ENCODE data around the gene CYP1A2.
"Not testable (repeated sequence)": the region's sequence is repeated elsewhere in the genome, so short reads cannot be mapped to it uniquely, and the experiment has no call there.

Gene CYP1A2

DNA sequence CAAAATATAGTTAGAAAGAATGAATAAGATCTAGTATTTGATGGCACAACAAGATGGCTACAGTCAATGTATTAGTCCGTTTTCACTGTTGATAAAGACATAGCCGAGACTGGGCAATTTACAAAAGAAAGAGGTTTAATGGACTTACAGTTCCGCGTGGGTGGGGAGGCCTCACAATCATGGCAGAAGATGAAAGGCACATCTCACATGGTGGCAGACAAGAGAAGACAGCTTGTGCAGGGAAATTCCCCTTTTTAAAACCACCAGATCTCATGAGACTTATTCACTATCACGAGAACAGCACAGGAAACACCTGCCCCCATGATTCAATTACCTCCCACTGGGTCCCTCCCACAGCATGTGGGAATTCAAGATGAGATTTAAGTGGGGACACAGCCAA is 10.4 kb upstream of the CYP1A2 start:
- not testable (repeated sequence) for DNase-seq (ENCODE audit: low read depth)

DNA sequence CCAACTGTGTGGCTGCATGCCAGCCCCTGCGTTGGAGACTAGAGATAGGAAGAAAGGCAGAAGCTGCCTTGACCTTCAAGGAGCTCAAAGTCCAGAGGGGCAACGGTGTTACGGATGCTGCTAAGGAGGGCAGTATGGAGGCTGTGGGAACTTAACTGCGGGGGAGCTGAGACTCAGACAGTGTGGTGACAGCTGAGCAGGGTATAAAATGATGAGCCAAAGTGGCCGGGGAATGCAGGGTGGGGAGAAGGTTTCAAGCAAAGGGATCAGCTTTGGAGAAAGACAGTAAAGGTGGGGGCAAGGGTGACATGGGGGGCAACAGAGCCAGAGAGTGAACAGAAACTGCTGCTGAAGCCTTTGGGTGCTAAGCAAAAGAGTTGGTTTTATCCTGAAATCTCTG is 6.2 kb upstream of the CYP1A2 start:
- DNase-seq (ENCODE audit: low read depth), result no peak

DNA sequence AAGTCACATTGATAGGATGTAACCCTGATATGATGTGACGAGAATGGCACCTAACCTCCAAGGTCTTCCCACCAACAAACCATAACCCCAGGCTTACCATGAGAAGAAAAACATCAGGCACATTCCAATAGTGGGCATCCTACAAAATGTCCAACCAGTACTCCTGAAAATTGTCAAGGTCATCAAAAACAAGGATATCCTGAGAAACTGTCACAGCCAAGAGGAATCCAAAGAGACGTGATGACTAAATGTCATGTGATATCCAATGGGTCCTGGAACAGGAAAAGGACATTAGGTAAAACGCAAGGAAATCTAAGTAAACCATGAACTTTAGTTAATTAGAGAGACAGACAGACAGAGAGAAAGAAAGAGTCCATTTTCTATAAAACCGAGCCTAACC is 2.3 kb upstream of the CYP1A2 start:
- no peak for DNase-seq (ENCODE audit: low read depth)

DNA sequence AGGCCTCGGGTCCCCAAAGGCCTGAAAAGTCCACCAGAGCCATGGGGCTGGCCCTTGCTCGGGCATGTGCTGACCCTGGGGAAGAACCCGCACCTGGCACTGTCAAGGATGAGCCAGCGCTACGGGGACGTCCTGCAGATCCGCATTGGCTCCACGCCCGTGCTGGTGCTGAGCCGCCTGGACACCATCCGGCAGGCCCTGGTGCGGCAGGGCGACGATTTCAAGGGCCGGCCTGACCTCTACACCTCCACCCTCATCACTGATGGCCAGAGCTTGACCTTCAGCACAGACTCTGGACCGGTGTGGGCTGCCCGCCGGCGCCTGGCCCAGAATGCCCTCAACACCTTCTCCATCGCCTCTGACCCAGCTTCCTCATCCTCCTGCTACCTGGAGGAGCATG is 1.2 kb downstream of the CYP1A2 start:
- no peak for DNase-seq (ENCODE audit: low read depth)

DNA sequence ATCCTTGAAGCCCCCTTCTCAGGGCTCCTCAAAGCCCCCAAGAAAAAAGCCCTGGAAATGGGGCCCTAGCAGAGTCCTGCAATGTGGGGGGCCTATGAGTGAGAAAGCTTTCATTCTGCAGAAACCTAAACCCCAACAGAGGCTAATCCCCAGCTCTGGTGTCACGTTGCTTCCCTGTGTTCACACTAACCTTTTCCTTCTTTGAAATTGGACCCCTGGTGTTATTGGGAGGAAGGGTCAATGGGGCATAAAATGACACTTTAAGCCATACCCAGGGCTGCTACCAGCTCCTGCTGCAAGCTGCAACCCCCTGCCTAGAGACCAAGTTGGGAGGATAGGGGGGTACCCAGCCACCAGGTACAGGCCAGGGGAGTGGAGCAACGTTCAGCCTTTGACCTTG is 2.1 kb downstream of the CYP1A2 start:
- no peak for DNase-seq (ENCODE audit: low read depth)

DNA sequence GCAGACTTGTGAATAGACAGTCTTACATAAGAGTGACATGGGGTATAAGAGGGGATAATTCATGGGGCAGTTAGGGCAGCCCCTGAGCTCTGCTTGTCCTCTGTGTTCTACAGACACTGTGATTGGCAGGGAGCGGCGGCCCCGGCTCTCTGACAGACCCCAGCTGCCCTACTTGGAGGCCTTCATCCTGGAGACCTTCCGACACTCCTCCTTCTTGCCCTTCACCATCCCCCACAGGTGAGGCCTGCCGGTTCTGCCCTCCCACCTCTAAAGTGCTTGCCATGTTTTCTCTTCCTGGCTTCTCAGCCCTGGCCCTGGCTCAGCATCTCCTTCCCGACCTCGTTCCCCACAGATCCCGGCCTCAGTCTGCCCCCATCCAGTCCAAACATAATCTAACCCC is 3.4 kb downstream of the CYP1A2 start:
- no peak for DNase-seq (ENCODE audit: low read depth)

DNA sequence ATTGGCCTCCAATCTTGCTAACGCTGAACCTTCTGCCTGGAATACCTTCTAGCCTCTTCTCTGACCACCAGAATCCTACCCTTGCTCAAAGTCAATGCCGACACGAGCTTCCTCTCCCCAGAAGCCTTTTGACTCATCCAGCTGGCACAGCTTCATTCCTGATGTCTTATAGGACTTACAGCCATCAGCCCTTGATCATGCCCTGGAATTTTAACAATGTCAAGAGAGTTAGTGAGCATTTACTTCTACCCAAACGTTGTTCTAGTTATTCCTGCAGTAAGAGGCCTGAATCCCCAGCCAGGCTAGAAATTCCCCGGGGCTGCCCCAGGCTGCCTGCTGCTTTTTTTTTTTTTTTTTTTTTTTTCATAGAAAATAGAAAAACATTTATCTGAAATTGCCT is 3.9 kb downstream of the CYP1A2 start:
- DNase-seq (ENCODE audit: low read depth), result no peak

DNA sequence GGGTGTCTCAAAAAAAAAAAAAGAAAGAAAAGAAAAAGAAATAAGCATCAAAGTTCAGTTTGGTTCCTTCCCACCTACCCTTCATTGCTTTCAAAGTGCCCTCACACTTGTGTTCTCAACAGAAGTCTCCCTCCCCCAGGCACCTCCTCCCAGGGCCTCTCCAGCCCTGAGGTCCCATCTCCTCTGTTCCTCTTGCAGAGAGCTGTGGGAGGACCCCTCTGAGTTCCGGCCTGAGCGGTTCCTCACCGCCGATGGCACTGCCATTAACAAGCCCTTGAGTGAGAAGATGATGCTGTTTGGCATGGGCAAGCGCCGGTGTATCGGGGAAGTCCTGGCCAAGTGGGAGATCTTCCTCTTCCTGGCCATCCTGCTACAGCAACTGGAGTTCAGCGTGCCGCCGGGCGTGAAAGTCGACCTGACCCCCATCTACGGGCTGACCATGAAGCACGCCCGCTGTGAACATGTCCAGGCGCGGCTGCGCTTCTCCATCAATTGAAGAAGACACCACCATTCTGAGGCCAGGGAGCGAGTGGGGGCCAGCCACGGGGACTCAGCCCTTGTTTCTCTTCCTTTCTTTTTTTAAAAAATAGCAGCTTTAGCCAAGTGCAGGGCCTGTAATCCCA is 6.1 kb downstream of the CYP1A2 start:
- no peak for DNase-seq (ENCODE audit: low read depth)

DNA sequence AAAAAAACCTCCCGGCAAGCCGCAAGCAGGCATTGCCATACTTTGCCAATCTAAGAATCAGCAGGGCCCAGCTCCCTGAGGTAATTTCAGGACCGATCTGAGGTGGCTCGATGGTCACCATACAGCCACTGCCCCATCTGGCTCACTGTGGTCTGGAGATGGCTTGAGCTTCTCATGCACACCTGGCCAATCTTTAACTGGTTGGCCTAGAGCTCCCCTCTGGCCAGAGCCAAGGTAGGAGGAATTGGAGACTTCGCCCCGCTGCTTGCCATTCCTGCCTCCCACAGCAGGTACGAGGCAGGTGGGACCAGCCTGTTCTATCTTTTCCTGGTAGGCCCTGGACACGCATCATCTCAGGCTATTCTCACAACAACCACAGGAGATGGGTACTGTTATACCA is 10.1 kb downstream of the CYP1A2 start:
- no peak for DNase-seq (ENCODE audit: low read depth)

DNA sequence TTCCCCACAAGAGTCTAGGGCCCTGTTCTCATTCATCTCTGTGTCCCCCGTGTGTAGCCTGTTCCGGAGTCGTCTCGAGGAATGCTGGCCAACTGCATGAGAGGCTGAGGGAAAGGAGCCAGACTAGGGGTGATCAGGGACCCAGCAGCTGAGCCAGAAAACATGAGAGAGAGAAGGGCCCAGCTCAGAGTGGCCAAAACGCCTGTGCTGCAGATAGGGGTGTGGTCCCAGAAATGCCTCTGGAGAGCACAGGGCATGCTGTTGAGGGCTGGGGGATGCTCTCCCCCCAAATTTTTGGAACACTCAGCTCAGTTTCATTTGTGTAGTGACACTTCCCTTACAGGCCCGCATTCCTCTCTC is 14.1 kb downstream of the CYP1A2 start:
- DNase-seq (ENCODE audit: low read depth), result no peak

DNA sequence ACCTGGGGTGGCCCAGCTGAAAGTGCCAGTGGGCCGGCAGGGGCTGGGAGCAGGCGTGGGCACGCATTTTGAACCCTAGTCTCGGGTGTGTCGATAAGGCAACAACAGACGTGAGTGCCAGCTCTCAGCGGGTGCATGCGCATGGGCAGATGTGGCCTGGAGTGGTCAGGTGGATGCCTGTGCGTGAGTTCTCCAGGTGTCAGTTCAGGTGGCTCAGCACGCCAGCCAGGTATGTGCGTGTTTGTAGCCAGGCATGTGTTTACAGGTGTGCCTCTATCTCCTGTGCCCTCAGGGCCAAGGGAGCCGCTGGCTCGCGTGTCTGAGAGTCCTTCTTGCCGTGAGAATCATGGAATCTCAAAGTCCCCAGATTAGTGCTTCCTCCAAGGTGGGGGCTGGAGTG is 14.8 kb downstream of the CYP1A2 start:
- DNase-seq (ENCODE audit: low read depth), result no peak

DNA sequence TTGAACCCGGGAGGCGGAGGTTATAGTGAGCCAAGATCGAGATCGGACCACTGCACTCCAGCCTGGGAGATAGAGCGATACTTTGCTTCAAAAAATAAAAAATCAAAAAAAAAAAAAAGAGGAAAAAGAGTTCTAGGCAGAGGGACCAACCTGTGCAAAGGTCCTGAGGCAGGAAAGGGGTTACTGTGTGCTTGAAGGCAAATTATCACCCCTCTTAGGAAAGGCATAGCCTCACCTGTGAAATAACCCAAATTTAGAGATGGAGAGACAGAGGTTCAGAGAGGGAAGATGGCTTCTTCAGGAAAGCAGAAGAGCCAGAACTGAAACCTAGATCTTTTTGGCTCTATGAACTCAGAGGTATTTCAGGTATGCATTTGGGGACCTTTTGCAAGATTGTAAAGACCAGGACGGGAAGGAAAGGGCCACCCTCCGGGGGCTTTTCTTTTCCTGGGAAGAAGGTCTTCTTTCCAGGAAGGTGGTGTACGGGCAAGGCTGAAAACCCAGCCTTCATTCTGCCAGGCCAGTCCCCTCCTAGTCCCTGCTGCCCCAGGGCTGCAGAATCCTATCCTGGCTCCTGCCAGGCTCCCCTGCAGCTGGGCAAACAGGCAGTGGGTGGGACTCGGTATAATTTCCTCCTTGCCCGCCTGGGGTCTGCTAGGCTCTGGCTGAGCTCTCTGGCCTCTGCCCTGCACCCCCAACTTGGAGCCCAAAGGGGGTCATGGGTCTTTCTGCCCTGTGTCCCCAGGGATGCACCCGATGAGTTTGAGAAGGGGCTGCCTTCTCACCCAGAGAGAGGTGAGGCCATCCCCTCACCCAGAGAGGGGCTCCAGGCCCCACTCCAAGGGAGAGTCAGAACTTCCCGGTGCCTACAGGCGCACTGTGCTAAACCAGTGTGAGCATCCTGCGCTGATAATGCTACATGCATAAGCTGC is 18.8 kb downstream of the CYP1A2 start:
- no peak for DNase-seq (ENCODE audit: low read depth)

DNA sequence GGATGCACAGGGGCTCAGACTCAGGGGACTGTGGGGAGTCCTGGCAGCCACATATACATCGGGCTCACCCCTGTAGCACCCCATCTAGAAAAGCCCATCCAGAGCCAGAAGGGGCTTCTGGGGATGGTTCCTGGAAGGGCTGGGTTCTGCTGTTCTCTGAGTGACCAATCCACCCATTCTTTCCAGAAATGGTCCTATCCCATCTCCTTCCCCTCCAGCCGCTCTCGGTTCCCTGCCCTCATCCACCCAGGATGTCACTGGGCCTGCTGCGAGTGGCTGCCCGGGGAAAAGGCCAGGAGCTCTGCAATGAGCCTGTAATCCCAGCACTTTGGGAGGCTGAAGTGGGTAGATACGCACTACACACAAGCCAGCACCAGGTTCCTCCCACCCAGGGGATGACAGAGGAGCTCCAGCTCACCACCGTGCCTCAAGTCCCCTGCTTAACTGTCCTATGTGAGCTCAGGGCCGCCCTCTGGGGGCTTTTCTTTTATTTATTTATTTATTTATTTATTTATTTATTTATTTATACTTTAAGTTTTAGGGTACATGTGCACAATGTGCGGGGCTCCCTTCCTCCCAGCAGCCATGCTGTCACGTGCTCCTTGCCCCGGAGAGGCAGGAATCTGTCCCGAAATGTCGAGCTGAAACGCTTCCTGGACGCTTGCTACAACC is 19.6 kb downstream of the CYP1A2 start:
- DNase-seq (ENCODE audit: low read depth), result no peak

DNA sequence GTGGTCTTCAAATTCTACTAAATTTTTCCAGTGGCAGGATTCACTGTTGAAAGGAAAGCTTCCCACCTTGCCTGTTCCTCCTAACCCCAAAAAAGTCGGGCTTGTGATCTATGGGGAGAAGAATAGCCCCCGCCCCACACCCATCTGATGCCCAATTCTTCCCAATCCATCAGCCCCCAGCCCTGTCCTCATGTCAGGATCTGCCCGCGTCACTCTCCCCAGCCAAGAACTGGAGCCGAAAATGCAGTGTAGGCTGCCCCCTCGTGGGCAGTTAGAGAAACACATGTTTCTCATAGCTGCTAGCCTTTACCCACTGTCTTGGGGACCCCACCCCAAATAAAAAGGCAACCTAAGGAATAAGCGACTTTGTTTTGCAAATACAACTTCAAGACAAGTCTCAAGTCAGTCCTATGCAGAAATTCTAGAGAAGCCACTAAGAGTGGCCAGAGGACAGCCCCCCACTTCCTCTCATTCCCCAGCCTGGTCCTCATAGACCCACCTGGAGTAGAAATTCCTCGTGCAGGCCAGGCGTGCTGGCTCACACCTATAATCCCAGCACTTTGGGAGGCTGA is 20.2 kb downstream of the CYP1A2 start:
- DNase-seq (ENCODE audit: low read depth), result no peak

DNA sequence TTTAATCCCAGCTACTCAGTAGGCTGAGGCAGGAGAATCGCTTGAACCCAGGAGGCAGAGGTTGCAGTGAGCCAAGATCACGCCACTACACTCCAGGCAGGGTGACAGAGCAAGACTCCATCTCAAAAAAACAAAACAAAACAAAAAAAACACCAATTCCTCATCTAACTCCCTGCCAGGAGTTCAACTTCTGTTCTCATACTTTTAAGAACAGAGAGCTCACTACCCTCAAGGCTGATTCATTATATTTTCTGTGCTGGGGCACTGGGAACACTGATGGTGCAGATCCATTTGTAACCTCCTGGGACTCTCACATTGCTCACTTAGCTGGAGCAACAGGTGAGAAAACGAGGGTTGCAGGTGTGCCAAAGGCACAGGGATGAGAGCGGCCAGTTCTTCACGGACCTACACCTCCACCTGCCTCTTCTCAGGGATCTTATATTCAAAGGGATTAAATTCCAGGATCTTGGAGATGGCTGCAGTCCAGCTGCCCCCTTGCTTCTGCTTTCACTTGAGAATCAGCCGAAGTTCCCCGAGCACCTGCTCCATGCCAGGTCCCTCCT is 20.9 kb downstream of the CYP1A2 start:
- no peak for DNase-seq (ENCODE audit: low read depth)

DNA sequence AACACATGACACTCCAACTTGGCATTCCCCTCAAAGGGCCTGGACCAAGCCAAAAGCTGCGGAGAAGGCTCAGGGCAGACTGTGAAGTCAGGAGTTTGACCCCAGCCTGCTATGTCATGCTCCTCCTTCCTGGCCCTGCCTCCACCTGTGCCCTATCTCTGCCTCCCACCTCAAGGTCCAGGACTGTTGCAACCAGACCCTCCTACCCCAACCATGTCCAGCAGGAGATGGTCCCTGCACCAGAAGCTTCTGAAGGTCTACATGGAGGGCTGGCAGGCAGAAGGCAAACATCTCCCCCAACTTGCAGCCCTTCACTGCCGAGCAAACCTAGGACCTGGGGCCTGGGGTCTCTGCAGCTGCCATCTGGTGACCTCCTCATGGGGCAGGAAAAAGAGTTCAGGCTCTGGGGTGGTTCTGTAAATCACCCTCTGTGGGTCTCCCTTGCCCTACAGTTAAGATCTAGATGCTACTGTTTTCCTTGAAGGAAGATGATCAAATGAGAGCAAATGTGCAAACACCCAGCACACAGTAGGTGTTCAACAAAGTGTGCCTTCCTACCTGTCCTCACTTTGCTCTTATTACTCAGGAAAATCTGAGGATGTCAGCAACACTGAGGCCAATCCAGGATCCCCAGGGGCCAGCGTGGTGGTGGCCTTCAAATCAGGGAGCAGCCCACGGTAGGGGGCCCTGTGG is 21.7 kb downstream of the CYP1A2 start:
- DNase-seq (ENCODE audit: low read depth), result no peak

DNA sequence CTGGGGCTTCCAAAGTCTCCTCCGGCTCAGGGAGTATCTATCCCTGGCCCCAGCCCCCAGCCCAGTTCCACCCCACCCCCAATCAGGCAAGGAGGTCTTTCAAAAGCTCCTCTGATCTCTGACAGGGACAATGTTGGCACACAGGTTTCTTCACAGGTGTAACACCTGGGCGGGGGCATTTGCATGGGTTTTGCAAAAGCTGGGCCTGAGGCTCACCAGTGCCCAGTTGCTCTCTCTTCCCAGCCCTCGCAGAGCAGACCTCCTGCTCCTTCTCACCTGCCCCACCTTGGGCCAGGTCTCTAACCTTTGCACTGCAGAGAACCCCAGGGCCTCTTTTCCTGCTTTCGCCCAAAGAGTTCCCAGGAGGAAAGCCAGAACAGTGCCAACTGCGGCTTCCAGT is 24.7 kb downstream of the CYP1A2 start:
- DNase-seq (ENCODE audit: low read depth), result no peak

DNA sequence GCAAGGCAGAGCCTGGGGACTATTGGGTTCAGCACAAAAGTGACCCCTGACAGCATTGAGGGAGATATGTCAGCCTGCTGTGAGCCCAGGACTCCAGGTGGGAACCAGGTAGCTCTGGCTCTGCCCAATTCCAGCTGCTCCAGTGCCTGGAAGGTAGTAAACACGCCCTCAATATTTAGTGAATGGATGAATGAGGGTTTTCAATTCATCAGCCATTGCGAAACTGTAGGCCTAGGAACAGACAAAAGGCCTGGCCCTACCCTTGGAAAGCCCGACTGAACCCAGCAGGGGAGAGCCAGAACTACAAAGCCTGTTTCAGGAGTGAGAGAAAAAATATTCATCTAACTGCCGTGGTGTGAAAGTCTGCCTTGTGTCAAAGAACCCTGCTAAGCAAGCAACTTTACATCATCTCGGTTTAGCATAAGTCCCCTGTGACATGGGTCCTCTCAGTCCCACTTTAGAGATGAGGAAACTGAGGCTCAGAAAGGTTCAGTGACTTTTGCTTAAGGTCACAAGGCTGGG is 25.1 kb downstream of the CYP1A2 start:
- no peak for DNase-seq (ENCODE audit: low read depth)

DNA sequence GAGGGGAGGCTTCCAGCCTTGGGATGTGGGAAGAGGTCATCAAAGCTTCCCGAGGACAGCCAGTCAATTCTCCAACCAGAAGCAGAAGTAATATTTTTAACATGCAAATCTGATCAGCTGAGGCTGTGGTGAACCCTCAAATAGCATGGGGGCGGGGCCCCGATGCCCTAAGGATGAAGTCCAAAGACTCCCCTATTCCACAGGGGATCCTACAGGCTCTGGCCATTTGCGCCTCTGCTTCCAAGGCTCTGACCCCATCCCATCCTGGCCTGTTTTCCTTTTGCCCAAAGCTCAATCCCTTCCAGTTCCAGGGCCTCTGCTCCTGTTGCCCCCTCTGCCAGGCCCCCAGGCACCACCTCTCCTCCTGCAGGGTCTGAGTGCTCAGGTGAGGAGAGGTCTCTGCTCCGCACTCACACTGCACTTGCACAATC is 26.5 kb downstream of the CYP1A2 start:
- DNase-seq (ENCODE audit: low read depth), result no peak

DNA sequence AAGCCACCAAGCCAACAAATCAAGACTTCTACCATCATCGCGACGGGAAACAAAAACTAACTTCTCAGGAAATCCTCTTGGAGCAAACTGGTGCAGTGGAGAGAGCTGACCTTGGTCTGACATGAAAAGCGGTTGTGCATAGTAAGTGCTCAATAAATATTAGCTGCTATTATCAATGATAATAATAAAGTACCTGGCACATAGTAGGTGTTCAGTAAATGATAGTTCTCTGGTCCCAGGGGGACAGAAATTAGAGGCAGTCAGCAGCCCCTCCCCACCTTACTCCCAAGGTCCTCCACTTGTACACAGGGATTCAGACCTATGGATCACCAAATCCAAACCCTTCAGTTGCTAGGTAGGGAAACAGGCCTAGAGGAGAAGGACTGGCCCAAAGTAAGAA is 27.2 kb downstream of the CYP1A2 start:
- DNase-seq (ENCODE audit: low read depth), result no peak
